Astrocyte of the hippocampus (primary cell): Measurements from ENCODE around the gene KRTAP10-12.

Experiments
- DNase-seq: peaks from one replicate; pipeline ENCODE4 v3.0.0; 2011; ENCODE audit warnings: low read depth, low spot score

KRTAP10-12 gene

GRCh38 chr21:44711327-44712202 is 14.6 kb downstream of the KRTAP10-12 start, which contains the start of gene TSPEAR:
TSS of gene TSPEAR (minus strand) at chr21:44711572. CDS start at chr21:44711514, 58 bp downstream.
- DNase-seq: no peak

GRCh38 chr21:44712203-44713028 is 15.4 kb downstream of the KRTAP10-12 start:
- DNase-seq: no peak

GRCh38 chr21:44713130-44713529 is 16.2 kb downstream of the KRTAP10-12 start:
- DNase-seq: no peak

- no peak for DNase-seq
Observed at GRCh38 chr21:44713846-44714245, 16.9 kb downstream of the KRTAP10-12 start.

GRCh38 chr21:44714905-44715304 is 17.9 kb downstream of the KRTAP10-12 start:
- DNase-seq: no peak

GRCh38 chr21:44716984-44717383 is 20.0 kb downstream of the KRTAP10-12 start:
- no peak for DNase-seq

GRCh38 chr21:44718093-44718492 is 21.1 kb downstream of the KRTAP10-12 start:
- no peak for DNase-seq

- DNase-seq: no peak
Observed at GRCh38 chr21:44718571-44718970, 21.6 kb downstream of the KRTAP10-12 start.

GRCh38 chr21:44720170-44720569 is 23.2 kb downstream of the KRTAP10-12 start:
- no peak for DNase-seq

GRCh38 chr21:44722731-44723130 is 25.8 kb downstream of the KRTAP10-12 start:
- DNase-seq: no peak

GRCh38 chr21:44723177-44724131 is 26.5 kb downstream of the KRTAP10-12 start:
- no peak for DNase-seq

GRCh38 chr21:44724196-44724595 is 27.2 kb downstream of the KRTAP10-12 start:
- DNase-seq: no peak

- DNase-seq: no peak
Observed at GRCh38 chr21:44724926-44725325, 28.0 kb downstream of the KRTAP10-12 start.

- DNase-seq: no peak
Observed at GRCh38 chr21:44726826-44727225, 29.9 kb downstream of the KRTAP10-12 start.

- no peak for DNase-seq
Observed at GRCh38 chr21:44727321-44727720, 30.3 kb downstream of the KRTAP10-12 start.

- no peak for DNase-seq
Observed at GRCh38 chr21:44727757-44728156, 30.8 kb downstream of the KRTAP10-12 start.

GRCh38 chr21:44728716-44729115 is 31.7 kb downstream of the KRTAP10-12 start:
- DNase-seq: no peak

- no peak for DNase-seq
Observed at GRCh38 chr21:44729336-44730027, 32.5 kb downstream of the KRTAP10-12 start.

- no peak for DNase-seq
Observed at GRCh38 chr21:44730028-44730395, 33.0 kb downstream of the KRTAP10-12 start.

- DNase-seq: no peak
Observed at GRCh38 chr21:44730951-44731579, 34.1 kb downstream of the KRTAP10-12 start.
